NCI-H460 (cell line): ENCODE results near the gene CLEC2A. TPM values are rescaled to one million over a fixed set of nuclear protein-coding genes. Genes with fewer than 3 reads are reported as not detected.

ENCODE experiments used
- DNase-seq: peaks from one replicate; pipeline ENCODE4 v3.0.0-alpha.2; 2016; ENCODE audit warnings: low read depth; ENCODE audit errors: extremely low read depth
- total RNA-seq: library from RNA; depleted of rRNA; stranded (reverse); fragments of >200 nt; shearing (Covaris generic); gene quantifications from 2 replicates; pipeline ENCODE4 v1.2.3, GENCODE V29; 2014

Gene CLEC2A
- total RNA-seq, 1 experiment from 2014 or later: not detected

DNA sequence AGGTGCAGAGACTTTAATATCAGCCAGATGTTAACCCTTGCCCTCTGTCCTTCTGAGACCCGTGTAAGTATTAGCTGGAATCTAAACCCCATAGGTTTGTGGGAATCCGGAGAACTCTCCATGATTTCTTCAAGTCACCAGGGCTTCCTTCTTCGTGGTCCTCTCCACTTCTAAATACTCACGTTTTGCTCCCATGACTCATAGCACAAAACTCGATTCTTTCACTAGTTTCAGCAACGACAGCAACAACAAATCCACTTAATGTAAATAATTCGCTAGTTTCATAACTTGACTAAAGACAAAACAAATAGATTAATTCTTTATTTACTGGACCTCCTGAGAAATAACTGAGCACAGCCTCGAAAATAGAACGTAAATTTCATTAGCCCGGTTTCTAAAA lies 4.4 kb upstream of the CLEC2A start:
- no peak for DNase-seq

DNA sequence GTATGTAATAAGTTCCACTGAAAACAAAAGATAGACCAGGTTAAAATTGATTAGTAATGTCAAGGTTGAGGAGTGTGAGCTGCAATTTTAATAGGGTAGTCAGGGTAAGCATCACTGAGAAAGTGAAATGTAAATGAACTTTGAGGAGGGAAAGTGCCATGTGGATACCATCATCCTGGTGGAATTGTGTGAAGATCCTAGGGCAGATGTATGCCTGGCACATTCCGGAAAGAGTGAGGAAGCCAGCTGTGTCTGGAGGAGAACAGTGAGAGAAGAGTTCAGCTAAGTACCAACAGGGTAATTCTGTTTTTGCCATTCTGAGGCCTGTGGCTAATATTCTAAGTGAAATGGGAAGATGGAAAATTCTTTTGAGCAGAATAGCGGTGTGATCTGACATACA lies 2.9 kb upstream of the CLEC2A start:
- DNase-seq: no peak

DNA sequence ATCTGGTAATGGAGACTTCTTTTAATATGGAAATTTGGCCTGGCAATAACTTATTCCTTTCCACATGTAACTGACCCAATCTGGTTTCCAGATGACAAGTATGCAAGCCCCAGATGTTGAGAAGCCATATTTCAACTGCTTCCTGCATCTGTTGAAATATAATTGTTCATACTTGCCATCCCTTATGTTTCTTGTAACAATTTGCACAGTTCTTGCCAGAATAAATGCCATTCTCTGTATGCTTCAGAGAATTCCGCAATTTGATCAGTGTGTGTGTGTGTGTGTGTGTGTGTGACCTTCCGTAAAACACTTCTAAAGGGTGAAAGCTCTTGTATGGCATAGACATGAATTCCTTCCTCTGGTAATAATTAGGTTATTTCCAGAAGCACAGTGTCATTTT lies 1.8 kb upstream of the CLEC2A start:
- DNase-seq: no peak

- DNase-seq: no peak
These were observed 925 bp downstream of the CLEC2A start for GRCh38 chr12:9931245-9931644.

DNA sequence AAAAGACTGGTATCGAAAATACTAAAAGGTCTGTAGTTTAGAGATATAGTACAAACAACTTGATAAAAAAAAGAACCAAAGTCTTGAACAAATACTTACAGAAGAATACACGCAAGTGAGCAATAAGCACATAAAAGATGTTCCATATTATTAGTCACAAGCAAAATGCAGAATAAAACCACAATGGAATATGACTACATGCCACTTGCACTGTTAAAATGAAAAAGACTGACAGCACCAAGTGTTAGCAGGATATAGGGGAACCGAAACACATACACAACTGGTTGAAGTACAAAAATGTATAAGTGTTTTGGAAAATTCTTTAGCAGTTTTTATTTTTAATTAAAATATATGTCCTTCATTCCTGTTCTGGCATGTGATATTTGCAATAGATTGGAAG lies 3.6 kb downstream of the CLEC2A start:
- DNase-seq: no peak

DNA sequence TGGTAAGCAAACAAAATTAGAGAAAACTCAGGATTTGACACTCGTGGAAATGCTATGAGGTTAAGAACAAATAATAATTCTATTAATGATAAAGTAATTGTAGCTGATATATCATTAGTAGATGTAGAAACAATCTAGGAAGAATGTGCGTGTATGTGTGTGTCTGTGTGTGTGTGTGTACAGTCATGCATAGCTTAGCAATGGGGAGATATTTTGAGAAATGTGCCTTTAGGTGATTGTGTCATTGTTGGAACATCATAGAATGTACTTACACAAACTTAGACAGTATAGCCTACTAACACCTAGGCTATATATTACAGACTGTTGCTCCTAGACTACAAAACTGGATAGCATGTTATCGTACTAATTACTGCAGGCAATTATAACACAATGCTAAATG lies 5.3 kb downstream of the CLEC2A start:
- no peak for DNase-seq

GRCh38 chr12:9925705-9926393 lies 6.3 kb downstream of the CLEC2A start:
- peak; percentile 19 for DNase-seq

- no peak for DNase-seq
These were observed 9.7 kb downstream of the CLEC2A start for GRCh38 chr12:9922429-9922828.

DNA sequence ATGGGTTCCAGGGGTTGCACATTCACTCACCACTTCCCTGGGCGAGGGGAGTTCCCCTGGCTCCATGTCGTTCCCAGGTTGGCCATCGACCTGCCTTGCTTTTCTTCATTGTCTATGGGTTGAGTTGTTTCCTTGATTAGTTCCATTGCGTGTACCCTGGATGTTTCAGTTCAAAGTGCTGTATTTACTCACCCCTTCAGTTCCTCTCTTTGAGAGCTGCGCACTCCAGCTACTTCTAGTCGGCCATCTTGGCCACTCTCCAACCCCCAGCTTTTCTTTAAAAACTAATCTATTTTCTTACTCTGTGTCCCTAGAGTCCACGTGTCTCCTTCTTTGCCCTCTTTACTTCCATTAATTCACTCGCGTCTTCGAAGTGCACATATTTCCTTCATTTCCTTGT lies 11.7 kb downstream of the CLEC2A start:
- no peak for DNase-seq

DNA sequence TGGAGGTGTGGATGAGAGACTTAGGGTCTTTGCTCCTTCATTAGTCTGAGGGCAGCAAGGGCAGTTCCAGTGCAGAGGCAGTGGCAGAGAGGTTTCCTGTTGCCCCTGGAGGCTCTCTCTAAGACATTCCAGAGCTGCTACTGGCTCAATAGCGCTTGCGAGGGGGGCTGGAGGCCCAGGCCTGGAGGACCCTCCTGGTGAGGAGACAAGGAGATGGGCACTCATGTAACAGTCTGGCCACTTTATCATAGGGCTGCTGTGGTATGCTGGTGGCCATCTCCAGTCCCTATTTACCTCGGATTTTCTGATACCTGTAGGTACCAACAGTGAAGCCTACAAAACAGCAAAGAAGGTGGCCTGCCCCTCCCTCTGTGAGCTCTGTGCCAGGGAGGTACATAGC lies 12.7 kb downstream of the CLEC2A start:
- DNase-seq: no peak

- no peak for DNase-seq
These were observed 20.5 kb downstream of the CLEC2A start for GRCh38 chr12:9911708-9912107.

DNA sequence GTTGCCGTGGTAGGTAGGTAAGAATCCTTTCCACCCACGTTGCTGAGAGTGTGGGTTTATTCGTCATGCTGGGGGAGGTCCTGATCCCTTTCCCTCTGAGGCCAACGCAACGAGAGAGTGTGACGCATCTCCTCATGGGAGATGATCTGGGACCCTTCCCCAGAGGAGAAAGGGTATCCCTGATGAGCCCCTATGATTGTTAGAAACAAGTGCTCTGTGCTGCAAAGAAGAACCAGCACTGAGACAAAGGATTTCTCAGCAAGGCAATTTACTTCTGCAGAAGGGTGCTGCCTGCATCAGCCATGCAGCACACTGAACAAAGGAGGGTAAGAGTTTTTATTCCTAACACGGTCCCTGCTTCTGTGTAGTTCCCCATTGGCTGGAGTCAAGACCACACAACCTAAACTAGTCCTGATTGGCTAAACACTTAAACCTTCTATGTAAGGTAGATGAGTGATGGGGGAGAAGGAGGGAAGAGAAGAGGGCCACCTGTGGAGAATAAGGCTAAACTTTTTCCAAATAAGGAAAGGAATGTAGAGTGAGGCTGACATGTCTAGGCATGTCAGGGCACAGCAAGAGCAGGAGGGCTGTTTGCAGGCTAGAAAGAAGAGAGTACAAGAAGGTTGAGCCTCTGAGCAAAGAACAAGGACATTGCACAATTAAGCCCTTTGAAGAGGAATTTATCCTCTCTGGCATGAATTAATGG lies 21.3 kb downstream of the CLEC2A start:
- DNase-seq: no peak

DNA sequence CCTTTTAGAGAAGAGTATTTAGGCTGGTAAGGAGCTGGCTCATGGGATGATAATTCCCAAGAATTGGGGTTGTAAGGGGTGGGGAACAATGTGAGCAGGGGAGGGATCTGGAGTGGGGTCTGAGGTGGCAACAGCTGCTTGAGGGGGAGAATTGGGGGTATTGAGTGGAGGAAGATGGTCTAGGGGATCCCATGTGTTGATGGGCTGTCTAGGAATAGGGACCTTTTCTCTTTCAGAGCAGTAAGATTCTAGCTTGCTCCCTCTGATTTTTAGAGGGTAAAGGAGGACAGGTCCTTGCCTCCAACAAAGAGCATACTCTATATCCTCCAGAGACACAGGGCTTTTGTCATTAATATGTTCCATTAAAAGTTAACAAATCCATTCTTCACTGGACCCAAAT lies 22.4 kb downstream of the CLEC2A start:
- DNase-seq: no peak

GRCh38 chr12:9908350-9908749 lies 23.8 kb downstream of the CLEC2A start:
- DNase-seq: no peak

DNA sequence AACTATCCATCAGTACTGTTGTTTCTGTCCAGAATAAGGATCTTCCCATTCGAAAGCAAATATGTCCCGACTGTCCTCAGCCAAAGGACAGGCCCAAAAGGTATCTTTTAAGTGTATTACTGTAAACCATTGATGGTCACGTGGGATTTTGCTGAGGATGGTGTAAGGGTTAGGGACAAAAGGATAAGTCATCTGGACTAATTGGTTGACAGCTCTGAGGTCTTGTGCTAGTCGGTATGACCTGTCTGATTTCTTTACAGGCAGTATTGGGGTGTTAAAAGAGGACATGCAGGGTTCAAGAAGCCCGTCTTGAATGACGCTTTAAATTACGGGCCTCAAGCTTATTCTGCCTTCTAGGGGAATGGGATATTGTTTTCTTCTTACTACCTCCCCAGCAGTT lies 24.4 kb downstream of the CLEC2A start:
- no peak for DNase-seq

DNA sequence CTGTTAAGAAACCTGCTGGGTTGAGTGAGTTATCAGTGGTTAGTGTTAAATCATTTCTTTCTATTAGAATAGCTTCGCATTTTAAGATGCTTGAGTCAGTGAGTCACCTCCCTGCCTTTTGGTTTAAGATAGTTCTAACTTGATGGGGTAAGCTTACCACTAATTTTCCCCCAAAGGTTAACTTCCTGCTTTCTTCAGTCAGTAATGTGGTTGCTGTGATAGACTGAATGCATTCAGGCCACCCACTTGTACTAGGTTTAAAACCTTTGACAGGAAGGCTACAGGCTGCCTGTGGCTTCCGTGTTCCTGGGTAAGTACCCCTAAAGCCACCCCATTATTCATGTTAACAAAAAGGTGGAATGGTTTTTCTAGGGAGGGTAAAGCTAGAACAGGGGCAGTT lies 25.3 kb downstream of the CLEC2A start:
- DNase-seq: no peak

DNA sequence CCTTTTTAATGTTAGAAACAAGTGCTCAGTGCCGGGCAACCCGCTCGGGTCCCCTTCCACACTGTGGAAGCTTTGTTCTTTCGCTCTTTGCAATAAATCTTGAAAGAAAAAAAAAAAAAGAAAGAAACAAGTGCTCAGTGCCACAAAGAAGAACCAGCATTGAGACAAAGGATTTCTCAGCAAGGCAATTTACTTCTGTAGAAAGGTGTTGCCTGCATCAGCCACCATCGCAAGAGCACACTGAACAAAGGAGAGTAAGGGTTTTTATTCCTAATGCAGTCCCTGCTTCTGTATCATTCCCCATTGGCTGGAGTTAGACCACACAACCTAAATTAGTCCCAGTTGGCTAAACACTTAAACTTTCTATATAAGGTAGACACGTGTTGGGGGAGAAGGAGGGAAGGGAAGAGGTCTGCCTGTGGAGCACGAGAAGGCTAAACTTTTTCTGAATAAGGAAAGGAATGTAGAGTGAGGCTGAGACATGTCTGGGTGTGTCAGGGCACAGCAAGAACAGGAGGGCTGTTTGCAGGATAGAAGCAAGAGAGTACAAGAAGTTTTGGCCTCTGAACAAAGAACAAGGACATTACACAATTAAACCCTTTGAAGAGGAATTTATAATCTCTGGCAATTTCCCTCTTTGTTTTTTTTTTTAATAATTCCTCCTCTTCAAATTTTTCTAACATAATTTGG lies 29.5 kb downstream of the CLEC2A start:
- no peak for DNase-seq

- DNase-seq: no peak
These were observed 31.2 kb downstream of the CLEC2A start for GRCh38 chr12:9900930-9901329.

- DNase-seq: no peak
These were observed 33.0 kb downstream of the CLEC2A start for GRCh38 chr12:9899209-9899608.

DNA sequence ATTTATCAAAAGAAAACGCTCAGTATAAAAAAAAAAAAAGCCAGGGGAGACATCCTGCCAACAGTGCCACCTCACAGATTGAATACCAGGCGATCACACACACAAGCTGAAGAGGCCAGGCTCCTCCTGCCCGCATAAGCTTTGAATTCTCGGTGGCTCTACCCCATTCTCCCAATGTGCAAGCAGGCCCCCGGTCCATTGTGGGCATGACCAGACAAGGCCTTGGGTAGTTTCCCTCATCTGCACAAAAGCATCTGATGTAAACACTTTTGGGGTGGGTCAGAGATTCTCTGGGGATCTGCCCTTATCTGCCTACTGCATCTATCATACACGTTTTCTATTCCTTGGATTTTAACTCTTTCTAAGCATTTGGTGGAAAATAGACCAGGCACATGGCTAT lies 34.6 kb downstream of the CLEC2A start:
- no peak for DNase-seq

DNA sequence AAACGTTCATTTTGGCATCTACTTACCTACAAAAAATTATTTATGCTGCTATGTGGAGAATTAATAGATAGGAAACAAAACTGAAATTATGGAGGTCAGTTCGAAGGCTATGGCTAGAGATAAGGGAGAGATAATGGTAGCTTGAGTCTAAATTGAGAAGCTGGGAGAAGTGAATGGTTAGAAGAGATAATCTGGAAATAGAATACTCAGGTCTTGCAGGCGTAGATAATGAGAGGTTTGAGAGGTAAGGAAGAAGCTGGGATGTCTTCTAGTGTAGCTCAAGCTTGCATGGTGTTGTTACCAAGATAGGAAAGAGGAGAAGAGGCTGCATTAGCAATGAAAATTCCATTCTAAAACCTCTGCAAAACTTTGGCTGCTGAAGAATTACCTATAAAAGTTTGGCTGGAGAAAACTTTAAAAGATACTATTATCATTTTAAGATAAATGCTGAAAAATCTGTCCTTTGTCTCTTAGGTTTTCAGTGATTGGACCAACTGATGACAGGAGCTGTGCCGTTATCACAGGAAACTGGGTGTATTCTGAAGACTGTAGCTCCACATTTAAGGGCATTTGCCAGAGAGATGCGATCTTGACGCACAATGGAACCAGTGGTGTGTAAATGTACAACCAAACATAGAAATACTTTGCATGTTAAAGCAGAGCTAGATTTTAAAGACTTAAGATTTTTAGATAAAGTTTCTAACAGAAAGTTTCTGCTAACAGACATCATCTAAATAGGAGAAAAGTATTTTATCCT lies 36.8 kb downstream of the CLEC2A start:
- no peak for DNase-seq
